GM12865 (cell line): ENCODE results near the gene ASB11.

Source experiments
- DNase-seq: peaks from one replicate; pipeline ENCODE4 v3.0.0; 2010; ENCODE audit warnings: low read depth
- H3K4me3 ChIP-seq: 2 replicates; pipeline ENCODE4 v1.5.1; 2011; ENCODE audit warnings: mild to moderate bottlenecking, low read depth, low read length, control low read depth
- TF ChIP-seq, protein P1 (sequence below): IDR thresholded peaks from 2 replicates; pipeline ENCODE4 v1.5.1; 2011; ENCODE audit warnings: low read length, control low read depth, low read depth, inconsistent platforms; ENCODE audit not compliant: insufficient read depth; ENCODE audit errors: missing control alignments

Gene ASB11, protein sequence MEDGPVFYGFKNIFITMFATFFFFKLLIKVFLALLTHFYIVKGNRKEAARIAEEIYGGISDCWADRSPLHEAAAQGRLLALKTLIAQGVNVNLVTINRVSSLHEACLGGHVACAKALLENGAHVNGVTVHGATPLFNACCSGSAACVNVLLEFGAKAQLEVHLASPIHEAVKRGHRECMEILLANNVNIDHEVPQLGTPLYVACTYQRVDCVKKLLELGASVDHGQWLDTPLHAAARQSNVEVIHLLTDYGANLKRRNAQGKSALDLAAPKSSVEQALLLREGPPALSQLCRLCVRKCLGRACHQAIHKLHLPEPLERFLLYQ

GRCh38 chrX:15315509-15315908, at the start of gene ASB11:
TSS of gene ASB11 (minus strand) at chrX:15315640. CDS start at chrX:15315605, 35 bp downstream.
- DNase-seq = no peak
- no peak within 1 kb of the TSS for H3K4me3 ChIP-seq
- TF ChIP-seq, protein P1, sequence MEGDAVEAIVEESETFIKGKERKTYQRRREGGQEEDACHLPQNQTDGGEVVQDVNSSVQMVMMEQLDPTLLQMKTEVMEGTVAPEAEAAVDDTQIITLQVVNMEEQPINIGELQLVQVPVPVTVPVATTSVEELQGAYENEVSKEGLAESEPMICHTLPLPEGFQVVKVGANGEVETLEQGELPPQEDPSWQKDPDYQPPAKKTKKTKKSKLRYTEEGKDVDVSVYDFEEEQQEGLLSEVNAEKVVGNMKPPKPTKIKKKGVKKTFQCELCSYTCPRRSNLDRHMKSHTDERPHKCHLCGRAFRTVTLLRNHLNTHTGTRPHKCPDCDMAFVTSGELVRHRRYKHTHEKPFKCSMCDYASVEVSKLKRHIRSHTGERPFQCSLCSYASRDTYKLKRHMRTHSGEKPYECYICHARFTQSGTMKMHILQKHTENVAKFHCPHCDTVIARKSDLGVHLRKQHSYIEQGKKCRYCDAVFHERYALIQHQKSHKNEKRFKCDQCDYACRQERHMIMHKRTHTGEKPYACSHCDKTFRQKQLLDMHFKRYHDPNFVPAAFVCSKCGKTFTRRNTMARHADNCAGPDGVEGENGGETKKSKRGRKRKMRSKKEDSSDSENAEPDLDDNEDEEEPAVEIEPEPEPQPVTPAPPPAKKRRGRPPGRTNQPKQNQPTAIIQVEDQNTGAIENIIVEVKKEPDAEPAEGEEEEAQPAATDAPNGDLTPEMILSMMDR = no peak

DNA sequence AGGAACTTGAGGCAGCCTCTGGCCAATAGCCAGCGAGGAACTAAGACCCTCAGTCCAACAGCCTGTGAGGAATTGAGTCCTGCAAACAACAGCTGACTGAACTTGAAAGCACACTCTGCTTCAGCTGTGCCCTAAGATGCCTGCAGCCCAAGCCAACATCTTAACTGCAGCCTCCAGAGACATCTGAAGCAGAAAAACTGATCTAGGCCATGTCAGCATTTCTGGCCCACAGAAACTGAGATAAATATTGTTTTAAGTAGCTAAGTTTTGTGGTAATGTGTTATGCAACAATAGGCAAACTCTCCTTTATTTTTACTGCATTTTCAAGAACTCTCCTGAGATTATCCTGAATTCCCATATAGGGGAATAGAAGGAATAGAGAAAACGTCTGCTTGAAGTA, 44.3 kb upstream of the ASB11 start:
- TF ChIP-seq, protein P1 = no peak
- no peak overlapping the region for H3K4me3 ChIP-seq
- no peak for DNase-seq

DNA sequence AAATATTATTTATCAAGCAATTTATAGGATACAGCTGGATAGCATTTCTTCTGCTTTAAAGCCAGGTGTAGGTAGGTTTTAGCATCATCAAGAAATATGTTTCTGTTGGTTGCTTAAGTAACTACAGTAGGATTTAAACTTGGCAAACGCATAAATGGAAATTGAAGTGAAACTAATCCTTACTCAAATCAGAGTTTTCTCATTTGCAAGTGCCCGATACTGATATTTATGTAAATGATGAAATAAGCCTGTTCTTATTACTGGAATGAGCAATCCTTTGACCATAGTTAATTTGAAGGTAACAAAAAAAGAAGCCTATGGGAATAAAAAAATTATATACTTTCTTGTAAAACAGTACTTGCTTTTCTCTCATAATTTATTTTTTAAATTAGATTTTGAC, 43.1 kb upstream of the ASB11 start:
- DNase-seq = peak; percentile 1
- TF ChIP-seq, protein P1 = no peak
- no peak overlapping the region for H3K4me3 ChIP-seq

DNA sequence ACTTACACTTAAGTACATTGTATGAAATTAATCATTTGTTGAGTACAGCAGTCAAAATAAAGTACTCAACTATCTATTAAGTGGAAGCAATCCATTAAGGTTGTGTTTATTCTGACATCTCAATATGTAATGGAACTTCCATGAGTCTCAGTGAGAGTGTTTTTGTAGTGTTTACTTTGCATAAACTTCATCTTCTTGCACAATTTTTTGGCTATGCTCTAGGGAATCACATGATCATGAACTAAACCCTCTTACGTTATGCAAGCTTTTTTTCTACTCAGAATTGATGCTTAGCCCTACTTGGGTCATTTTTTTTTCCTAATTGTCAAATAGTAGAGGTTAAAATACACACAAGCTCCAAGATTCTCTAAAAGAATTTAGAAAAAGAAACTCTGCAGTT, 41.0 kb upstream of the ASB11 start:
- no peak for DNase-seq
- TF ChIP-seq, protein P1 = no peak
- no peak overlapping the region for H3K4me3 ChIP-seq

GRCh38 chrX:15350329-15350996, 35.0 kb upstream of the ASB11 start:
- H3K4me3 ChIP-seq = no peak overlapping the region
- TF ChIP-seq, protein P1 = no peak
- no peak for DNase-seq

GRCh38 chrX:15349046-15349445, 33.6 kb upstream of the ASB11 start:
- peak; percentile 60 for DNase-seq
- TF ChIP-seq, protein P1 = peak; percentile 22

More at GRCh38 chrX:15349046-15349445, 33.6 kb upstream of the ASB11 start:
- H3K4me3 ChIP-seq = no peak overlapping the region
